Epidermal melanocyte (primary cell): ENCODE results near the gene ME2.
"Not testable (repeated sequence)": the region's sequence is repeated elsewhere in the genome, so short reads cannot be mapped to it uniquely, and the experiment has no call there.

Experiments
- DNase-seq: peaks from one replicate; pipeline ENCODE4 v3.0.0; 2011; ENCODE audit warnings: low spot score; ENCODE audit not compliant: insufficient read length

Gene ME2

DNA sequence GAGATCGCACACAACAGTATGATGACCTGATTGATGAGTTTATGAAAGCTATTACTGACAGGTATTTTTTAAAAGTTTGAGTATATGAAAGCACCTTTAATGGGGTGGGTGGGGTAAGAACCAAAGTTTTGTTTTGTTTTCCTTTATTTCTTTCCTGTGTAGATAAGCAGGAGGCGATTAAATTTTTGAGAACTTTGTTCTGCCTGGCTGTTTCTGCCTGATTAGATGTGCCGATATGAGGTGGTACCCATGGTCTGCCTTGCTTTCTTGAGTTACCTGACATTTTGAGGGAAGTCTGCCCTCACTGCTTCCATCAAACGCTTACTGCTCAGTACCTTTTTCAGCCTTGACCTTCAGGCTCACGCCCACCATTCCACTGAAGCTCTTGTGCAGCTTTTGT lies 39.2 kb downstream of the ME2 start:
- no peak for DNase-seq

- no peak for DNase-seq
These were observed 45.5 kb downstream of the ME2 start for GRCh38 chr18:50924372-50924771.

DNA sequence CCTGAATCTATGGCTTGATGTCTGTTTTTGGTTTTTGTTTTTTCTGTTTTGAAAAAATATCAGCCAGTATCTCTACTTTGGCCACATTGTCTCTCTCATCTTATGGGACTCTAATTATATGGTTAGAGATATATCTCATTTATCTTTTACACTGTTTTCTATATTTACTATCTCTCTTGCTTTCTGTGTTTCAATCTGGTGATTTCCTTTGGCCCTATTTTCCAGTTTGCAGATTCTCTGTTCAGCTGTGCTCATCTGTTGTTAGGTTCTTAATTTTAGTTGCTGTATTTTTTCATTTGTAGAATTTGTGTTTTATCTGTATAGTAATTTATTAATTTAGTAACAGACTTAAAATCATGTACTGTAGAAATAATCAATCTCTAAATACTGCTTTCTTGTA lies 47.6 kb downstream of the ME2 start:
- DNase-seq = no peak

- DNase-seq = no peak
These were observed 49.6 kb downstream of the ME2 start for GRCh38 chr18:50928551-50928950.

- no peak for DNase-seq
These were observed 54.8 kb downstream of the ME2 start for GRCh38 chr18:50933684-50934083.

GRCh38 chr18:50934545-50935211 lies 55.8 kb downstream of the ME2 start:
- DNase-seq = no peak

- DNase-seq = no peak
These were observed 56.7 kb downstream of the ME2 start for GRCh38 chr18:50935493-50936191.

DNA sequence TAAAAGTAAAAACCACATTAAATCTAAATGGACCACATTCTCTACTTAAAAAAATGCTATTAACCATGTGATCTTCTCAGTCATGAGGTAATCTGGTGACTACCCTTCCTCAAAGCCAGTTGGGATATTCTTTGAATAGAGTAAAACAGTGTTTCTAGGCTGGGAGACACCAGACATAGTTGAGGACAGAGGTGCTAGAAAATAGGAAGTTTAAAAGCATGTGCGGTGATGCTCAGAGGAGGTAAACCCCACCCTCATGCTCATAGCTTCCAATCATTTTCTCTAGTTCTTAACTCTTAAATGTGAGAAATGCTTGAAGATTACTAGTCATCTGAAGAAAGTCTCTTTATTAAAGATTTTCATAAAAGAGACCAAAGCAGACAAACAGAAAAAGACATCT lies 58.3 kb downstream of the ME2 start:
- no peak for DNase-seq

DNA sequence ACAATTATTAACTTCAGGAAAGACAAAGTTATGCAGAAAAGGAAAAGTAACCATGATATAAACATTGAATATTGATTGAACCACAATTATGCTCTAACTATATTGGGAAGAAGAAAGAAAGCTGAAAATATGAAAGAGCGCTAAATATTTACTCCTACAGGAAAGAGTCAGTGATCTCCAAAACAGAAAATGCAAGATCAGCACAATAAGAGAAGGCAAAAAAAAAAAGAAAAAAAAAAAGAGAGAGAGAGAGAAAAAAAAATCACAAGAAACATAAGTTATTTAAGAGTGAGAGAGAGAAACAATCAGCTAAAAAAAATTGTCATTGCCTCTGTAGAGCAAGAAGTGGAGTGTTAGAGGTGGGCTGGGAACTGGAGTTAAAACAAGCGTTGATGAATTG lies 60.0 kb downstream of the ME2 start:
- no peak for DNase-seq

GRCh38 chr18:50944245-50944932 lies 65.5 kb downstream of the ME2 start:
- DNase-seq = no peak

DNA sequence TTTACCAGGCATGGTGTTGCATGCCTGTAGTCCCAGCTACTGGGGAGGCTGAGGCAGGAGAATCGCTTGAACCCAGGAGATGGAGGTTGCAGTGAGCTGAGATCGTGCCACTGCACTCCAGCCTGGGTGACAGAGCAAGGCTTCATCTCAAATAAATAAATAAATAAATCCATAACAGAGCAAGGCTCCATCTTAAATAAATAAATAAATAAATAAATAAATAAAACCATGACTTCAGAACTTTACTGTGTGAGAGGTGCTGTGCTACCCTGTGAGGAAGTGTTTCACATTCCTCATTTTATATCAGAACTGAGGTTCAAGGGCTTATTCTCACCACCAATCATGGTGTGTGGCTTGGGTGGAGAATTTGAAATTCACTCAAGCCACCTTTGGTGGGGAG lies 67.0 kb downstream of the ME2 start:
- DNase-seq = not testable (repeated sequence)

DNA sequence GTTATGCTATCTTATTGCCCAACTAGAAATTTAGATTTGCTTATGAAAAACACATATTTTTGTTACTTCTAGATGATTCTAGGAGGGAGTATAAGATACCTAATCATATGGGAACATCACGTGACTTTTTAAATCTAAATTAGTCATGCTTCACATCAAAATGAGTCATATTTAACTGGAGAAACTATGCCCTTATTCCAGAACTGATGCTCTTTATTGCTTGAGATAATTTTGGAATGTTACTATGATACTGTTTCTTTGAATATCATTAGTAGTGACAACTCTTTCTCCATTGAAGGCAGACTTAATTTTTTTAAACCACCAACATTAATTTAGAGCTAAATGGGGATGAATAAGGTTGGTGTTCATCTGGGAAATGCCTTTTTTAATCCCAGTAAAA lies 69.0 kb downstream of the ME2 start:
- DNase-seq = no peak

- DNase-seq = no peak
These were observed 70.3 kb downstream of the ME2 start for GRCh38 chr18:50949185-50949584.

DNA sequence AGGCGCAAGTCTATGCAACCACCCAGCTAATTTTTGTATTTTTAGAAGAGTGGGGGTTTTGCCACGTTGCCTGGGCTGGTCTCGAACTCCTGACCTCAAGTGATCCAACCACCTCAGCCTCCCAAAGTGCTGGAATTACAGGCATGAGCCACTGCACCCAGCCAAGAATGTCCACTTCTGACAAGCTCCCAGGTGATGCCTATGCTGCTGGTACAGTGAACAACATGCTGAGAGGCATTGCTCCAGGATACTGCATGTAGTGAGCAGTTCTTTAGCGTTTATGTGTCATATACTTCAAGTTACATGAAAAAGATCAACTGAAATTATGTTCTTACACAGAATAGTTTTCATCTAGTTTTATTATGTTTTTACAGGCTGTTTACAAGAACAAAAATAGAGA lies 71.7 kb downstream of the ME2 start:
- no peak for DNase-seq

DNA sequence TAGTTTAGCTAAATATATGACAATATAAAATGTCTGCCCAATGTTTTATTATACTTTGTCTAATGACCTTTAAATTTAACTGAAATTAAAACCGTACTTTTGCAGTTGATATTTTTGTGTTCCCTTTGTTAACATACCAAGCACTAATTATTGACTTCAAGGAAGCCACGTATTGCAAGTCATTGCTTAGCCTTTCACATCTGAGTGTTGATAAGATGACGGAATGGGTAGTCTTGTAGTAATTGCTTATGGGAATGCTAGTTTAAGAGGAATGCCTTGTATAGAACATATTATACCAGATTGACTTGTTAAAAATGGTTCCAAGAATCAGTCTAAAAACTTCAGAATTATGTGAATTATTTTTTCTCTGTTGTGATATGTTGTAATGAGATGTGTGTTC lies 74.9 kb downstream of the ME2 start:
- DNase-seq = no peak

DNA sequence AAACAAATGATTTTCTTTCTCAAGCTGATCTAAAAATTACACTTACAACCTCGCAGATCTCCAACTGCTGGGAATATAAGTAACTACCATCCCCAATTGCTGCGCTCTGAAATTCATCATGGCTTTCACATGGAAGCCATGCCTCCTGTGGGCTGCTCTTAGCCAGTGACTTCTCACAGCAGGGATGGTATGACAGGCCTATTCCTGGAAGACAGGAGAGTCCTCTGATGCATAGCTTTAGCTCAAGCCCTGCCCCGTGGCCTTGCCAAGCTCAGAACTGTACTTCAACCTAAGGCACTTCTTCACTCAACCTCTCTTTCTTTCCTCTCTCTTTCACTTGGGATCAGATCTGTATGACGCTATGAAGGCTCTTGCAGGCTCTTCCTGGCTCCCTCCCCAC lies 76.3 kb downstream of the ME2 start:
- DNase-seq = no peak

GRCh38 chr18:50956116-50956515 lies 77.2 kb downstream of the ME2 start:
- no peak for DNase-seq

- no peak for DNase-seq
These were observed 83.1 kb downstream of the ME2 start for GRCh38 chr18:50961974-50962373.

DNA sequence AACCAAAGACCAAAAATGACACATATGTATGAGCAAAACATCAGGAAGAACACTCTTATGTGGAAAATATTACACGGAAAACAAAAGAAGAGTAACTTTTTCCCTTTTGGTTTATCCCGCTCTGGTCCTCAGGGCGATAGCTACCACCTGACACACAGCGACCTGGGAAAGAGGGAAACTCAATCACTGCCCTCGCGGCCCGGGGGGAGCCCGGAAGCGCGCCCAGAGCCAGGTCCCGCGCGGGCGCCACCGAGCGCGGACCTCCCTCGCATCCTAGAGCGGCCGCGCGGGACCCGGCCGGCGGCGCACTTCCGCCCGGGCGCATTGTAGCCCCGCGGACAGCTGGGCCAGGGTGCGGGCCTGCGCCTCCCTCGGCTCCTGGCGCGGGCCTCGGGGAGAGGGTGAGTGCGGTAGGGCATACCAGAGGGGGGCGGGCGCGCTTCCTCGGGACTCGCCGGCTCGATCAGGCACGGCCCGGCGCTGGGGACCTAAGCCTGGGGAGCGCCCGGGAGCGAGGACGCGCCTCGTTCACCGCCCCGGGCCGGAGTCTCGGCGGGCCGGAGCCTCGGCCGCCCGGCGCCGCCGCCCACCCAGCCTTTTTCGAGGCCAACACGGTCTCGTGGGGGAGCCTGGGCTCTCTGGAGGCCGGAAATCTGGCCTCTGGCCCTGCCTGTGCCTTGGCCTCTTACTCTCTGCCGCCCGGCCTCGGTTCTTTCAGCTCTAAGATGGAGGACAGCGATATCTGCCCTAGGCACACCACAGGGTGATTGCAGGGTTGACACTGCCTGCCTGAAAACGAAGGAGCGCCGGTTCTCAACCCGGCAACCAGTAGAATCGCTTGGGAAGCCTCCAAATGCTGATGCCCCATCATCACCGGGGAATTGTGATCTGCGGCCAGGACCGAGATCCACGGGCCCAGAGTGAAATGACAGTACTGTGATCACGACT lies 89.1 kb downstream of the ME2 start, which contains the start of gene ELAC1:
ELAC1 (plus strand) TSS at position 327 of the 948 bp plus-strand sequence. CDS start 6,365 bp downstream, outside the sequence.
- DNase-seq = peak; percentile 67

DNA sequence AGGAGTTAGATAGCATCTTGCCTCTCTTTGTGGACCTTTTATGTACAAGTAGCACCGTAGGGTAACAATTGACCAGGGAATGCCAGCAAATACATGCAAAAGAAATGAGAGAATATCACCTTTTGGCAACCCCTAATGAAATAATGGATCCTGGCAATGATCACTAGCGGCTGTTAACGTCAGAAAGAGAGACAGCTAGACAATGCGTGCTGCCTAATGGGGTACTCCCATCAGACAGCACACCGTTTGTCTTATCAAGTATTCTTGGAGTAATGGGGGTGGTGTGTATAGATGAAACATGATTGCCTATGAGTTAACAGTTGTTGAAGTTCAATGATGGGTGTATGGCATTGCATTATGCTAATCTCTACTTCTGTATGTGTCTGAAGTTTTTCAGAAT lies 90.5 kb downstream of the ME2 start:
- DNase-seq = no peak

GRCh38 chr18:50970006-50970405 lies 91.1 kb downstream of the ME2 start:
- DNase-seq = no peak
